Ureter (tissue), 1 donor: ENCODE results near the gene WDR87. TPM values are rescaled to one million over a fixed set of nuclear protein-coding genes. Genes with fewer than 3 reads are reported as not detected.
A peak's percentile ranks its signal among the peaks of the same experiment; 100 is the strongest.

Experiments used
- DNase-seq: peaks from one replicate; pipeline ENCODE4 v3.0.0-alpha.2; 2020; ENCODE audit warnings: low spot score
- total RNA-seq: library from RNA; stranded (reverse); gene quantifications from one replicate; pipeline ENCODE4 v1.2.4, GENCODE V29; 2023
- donor health status: DM: yes; HTN: yes; CAD: no.

Gene WDR87
- total RNA-seq: not detected

- DNase-seq: peak; percentile 47
These were observed at the start of gene WDR87 for GRCh38 chr19:37905946-37906868. Gene WDR87, minus strand, starts transcription at chr19:37906594. Its CDS starts 8,355 bp downstream, at chr19:37898239.

GRCh38 chr19:37955986-37956385, 49.6 kb upstream of the WDR87 start:
- no peak for DNase-seq

- DNase-seq: no peak
These were observed 48.1 kb upstream of the WDR87 start for GRCh38 chr19:37954421-37954874.

- DNase-seq: no peak
These were observed 47.5 kb upstream of the WDR87 start for GRCh38 chr19:37953918-37954303.

GRCh38 chr19:37953171-37953917, 47.0 kb upstream of the WDR87 start:
- no peak for DNase-seq

- DNase-seq: no peak
These were observed 45.4 kb upstream of the WDR87 start for GRCh38 chr19:37951816-37952210.

- DNase-seq: no peak
These were observed 44.2 kb upstream of the WDR87 start for GRCh38 chr19:37950471-37951175.

- DNase-seq: no peak
These were observed 42.0 kb upstream of the WDR87 start for GRCh38 chr19:37948362-37948761.

GRCh38 chr19:37947778-37948177, 41.4 kb upstream of the WDR87 start:
- no peak for DNase-seq

GRCh38 chr19:37946132-37946531, 39.7 kb upstream of the WDR87 start:
- no peak for DNase-seq

GRCh38 chr19:37943480-37943879, 37.1 kb upstream of the WDR87 start:
- DNase-seq: no peak

GRCh38 chr19:37942516-37942902, 36.1 kb upstream of the WDR87 start:
- no peak for DNase-seq

- DNase-seq: no peak
These were observed 35.6 kb upstream of the WDR87 start for GRCh38 chr19:37941782-37942515.

- no peak for DNase-seq
These were observed 32.0 kb upstream of the WDR87 start for GRCh38 chr19:37938353-37938752.

- no peak for DNase-seq
These were observed 30.5 kb upstream of the WDR87 start for GRCh38 chr19:37936886-37937285.

- no peak for DNase-seq
These were observed 29.8 kb upstream of the WDR87 start for GRCh38 chr19:37936166-37936565.

GRCh38 chr19:37935341-37935740, 28.9 kb upstream of the WDR87 start:
- no peak for DNase-seq

GRCh38 chr19:37933937-37934358, 27.6 kb upstream of the WDR87 start:
- no peak for DNase-seq

- no peak for DNase-seq
These were observed 26.9 kb upstream of the WDR87 start for GRCh38 chr19:37932985-37933936.
